ENCODE results near the gene DSTYK. TPM values are rescaled to one million over a fixed set of nuclear protein-coding genes. Genes with fewer than 3 reads are reported as not detected.

The DSTYK gene
- total RNA-seq, 1 donor from 2014 or later = 9.2 TPM

- Mint-ChIP-seq H3K27ac (ENCODE audit: unreplicated experiment) (no peak overlapping the region), H3K4me1 (ENCODE audit: low read depth, unreplicated experiment) (no peaks in the 10 kb centered on the region), H3K4me3 (ENCODE audit: unreplicated experiment) (no peak overlapping the region), H3K36me3 (ENCODE audit: unreplicated experiment) (peaks cover 10% of the 10 kb centered on the region), H3K9me3 (ENCODE audit: unreplicated experiment) (no peaks in the 10 kb centered on the region), H3K27me3 (ENCODE audit: unreplicated experiment) (no peaks in the 10 kb centered on the region)
- no peak for DNase-seq
- no peak for TF ChIP-seq CTCF (IDR thresholded peaks at IDR 0.05; ENCODE audit: partially characterized antibody, unreplicated experiment)
These were observed 104.2 kb downstream of the DSTYK start for GRCh38 chr1:205107327-205107726.

DNA sequence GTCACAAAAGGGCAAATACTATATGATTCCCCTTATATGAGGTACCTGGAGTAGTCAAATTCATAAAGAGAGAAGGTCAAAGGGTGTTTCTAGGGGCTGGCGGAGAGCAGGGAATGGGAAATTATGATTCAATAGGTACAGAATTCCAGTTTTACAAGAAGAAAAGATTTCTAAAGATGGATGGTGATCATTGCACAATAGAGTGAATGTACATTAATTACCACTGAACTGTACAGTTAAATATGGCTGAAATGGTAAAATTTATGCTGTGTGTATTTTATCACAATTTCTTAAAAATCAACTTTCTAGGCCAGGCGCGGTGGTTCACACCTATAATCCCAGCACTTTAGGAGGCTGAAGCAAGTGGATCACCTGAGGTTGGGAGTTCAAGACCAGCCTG is 109.1 kb downstream of the DSTYK start:
- H3K4me1 Mint-ChIP-seq (ENCODE audit: low read depth, unreplicated experiment) = no peaks in the 10 kb centered on the region
- DNase-seq = no peak
- no peak for TF ChIP-seq CTCF (IDR thresholded peaks at IDR 0.05; ENCODE audit: partially characterized antibody, unreplicated experiment)
- no peak overlapping the region for H3K4me3 Mint-ChIP-seq (ENCODE audit: unreplicated experiment)
- H3K27ac Mint-ChIP-seq (ENCODE audit: unreplicated experiment) = no peak overlapping the region
- no peaks in the 10 kb centered on the region for H3K27me3 Mint-ChIP-seq (ENCODE audit: unreplicated experiment)
- peaks cover 3% of the 10 kb centered on the region for H3K36me3 Mint-ChIP-seq (ENCODE audit: unreplicated experiment)
- H3K9me3 Mint-ChIP-seq (ENCODE audit: unreplicated experiment) = no peaks in the 10 kb centered on the region

DNA sequence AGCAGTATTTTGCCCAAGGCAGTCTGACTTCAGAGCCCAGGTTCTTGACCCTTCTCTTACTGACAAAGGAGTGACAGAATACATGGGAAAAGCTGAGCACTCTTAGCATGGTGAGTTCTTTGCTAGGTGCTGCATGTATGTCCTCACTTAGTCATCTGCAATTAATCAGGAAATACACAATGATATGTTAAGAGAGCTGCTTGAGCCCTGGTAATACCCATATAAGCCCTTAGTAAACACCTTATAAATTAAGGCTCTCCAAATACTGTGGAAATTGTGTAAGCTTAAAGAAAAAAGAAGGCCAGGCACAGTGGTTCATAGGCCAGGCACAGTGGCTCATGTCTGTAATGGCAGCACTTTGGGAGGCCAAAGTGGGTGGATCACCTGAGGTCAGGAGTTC is 113.3 kb downstream of the DSTYK start:
- H3K9me3 Mint-ChIP-seq (ENCODE audit: unreplicated experiment) = no peaks in the 10 kb centered on the region
- H3K27ac Mint-ChIP-seq (ENCODE audit: unreplicated experiment) = no peak overlapping the region
- no peak overlapping the region for H3K4me3 Mint-ChIP-seq (ENCODE audit: unreplicated experiment)
- DNase-seq = no peak
- H3K27me3 Mint-ChIP-seq (ENCODE audit: unreplicated experiment) = no peaks in the 10 kb centered on the region
- H3K36me3 Mint-ChIP-seq (ENCODE audit: unreplicated experiment) = no peaks in the 10 kb centered on the region
- no peaks in the 10 kb centered on the region for H3K4me1 Mint-ChIP-seq (ENCODE audit: low read depth, unreplicated experiment)
- TF ChIP-seq CTCF (IDR thresholded peaks at IDR 0.05; ENCODE audit: partially characterized antibody, unreplicated experiment) = no peak

GRCh38 chr1:205095422-205095821 is 116.1 kb downstream of the DSTYK start:
- no peak overlapping the region for H3K4me3 Mint-ChIP-seq (ENCODE audit: unreplicated experiment)
- DNase-seq = no peak
- H3K9me3 Mint-ChIP-seq (ENCODE audit: unreplicated experiment) = no peaks in the 10 kb centered on the region
- no peak overlapping the region for H3K27ac Mint-ChIP-seq (ENCODE audit: unreplicated experiment)
- no peak for TF ChIP-seq CTCF (IDR thresholded peaks at IDR 0.05; ENCODE audit: partially characterized antibody, unreplicated experiment)
- H3K27me3 Mint-ChIP-seq (ENCODE audit: unreplicated experiment) = no peaks in the 10 kb centered on the region
- no peaks in the 10 kb centered on the region for H3K36me3 Mint-ChIP-seq (ENCODE audit: unreplicated experiment)
- H3K4me1 Mint-ChIP-seq (ENCODE audit: low read depth, unreplicated experiment) = no peaks in the 10 kb centered on the region

Other genes starting within 250 kb of the DSTYK start
- gene CNTN2, start 168.5 kb downstream of the DSTYK start, total RNA-seq (ENCODE audit: unreplicated experiment) = 208 TPM
- 9.3 TPM for gene TMEM81, start 127.2 kb downstream of the DSTYK start, total RNA-seq (ENCODE audit: unreplicated experiment)
- 20.6 TPM for gene RBBP5, start 89.7 kb downstream of the DSTYK start, total RNA-seq (ENCODE audit: unreplicated experiment)
- gene TMCC2, start 16.2 kb upstream of the DSTYK start, total RNA-seq (ENCODE audit: unreplicated experiment) = 80.1 TPM
- 8.0 TPM for gene NUAK2, start 110.0 kb upstream of the DSTYK start, total RNA-seq (ENCODE audit: unreplicated experiment)
- gene KLHDC8A, start 145.2 kb upstream of the DSTYK start, total RNA-seq (ENCODE audit: unreplicated experiment) = 125 TPM
- gene LEMD1, start 210.4 kb upstream of the DSTYK start, total RNA-seq (ENCODE audit: unreplicated experiment) = 2.0 TPM
- gene BLACAT1, start 244.3 kb upstream of the DSTYK start, total RNA-seq (ENCODE audit: unreplicated experiment) = 1.1 TPM